K562 (cell line): ENCODE results near the gene SH2D7. TPM values are rescaled to one million over a fixed set of nuclear protein-coding genes. Genes with fewer than 3 reads are reported as not detected.

Source experiments
- MGA ChIP-seq: fragments of 450-650 bp; IDR thresholded peaks from 2 replicates; pipeline ENCODE4 v1.6.1; 2016; ENCODE audit warnings: mild to moderate bottlenecking, moderate library complexity
- ZBTB5 ChIP-seq: fragments of 450-650 bp; IDR thresholded peaks from 2 replicates; pipeline ENCODE4 v1.6.1; 2017; ENCODE audit warnings: antibody characterized with exemption
- polyA plus RNA-seq, 8 experiments: library from polyadenylated mRNA; depleted of rRNA in 4 of 8; stranded (reverse) in 5 of 8; unstranded in 3 of 8; fragments of >200 nt; fragmentation: Nextera tagmentation in 2 of 8; fragmentation: Illumina TruSeq in 1 of 8; extraction: Ambion mirVana in 2 of 8; extraction: Trizol in 1 of 8; gene quantifications; 2 replicates each; pipeline versions ENCODE4 v1.2.1 to v1.2.3, GENCODE V29; 2011 to 2014; ENCODE audit warnings: inconsistent platforms in 1 of 8, missing spikeins in 1 of 8
- total RNA-seq, 7 experiments: library from RNA; depleted of rRNA in 6 of 7; stranded (reverse); fragments of >200 nt in 6 of 7; fragmentation: Illumina TruSeq in 2 of 7; extraction: Trizol in 2 of 7; gene quantifications; 2 replicates each; pipeline versions ENCODE4 v1.2.1 to v1.2.3, GENCODE V29; 2011 to 2021; ENCODE audit warnings: low replicate concordance in 1 of 7

Gene SH2D7
- total and polyA plus RNA-seq, 9 of the 15 experiments (the other 6 are each of a cell fraction or from before 2014, with no cell fraction given) = not detected

GRCh38 chr15:78127882-78128281 is 35.5 kb downstream of the SH2D7 start (continued):
- TF ChIP-seq MGA = no peak
- no peak for TF ChIP-seq ZBTB5
